Nephron progenitor cell (in vitro differentiated cells): ENCODE data around the gene RGL1.

ENCODE experiments used
- DNase-seq: peaks from one replicate; pipeline ENCODE4 v3.0.0; 2021
- H3K27ac Mint-ChIP-seq: 2 replicates; pipeline ENCODE4 v1.8.0; 2021; ENCODE audit warnings: mild to moderate bottlenecking, moderate library complexity, mixed read lengths
- H3K27me3 Mint-ChIP-seq: 2 replicates; pipeline ENCODE4 v1.8.0; 2021; ENCODE audit warnings: mild to moderate bottlenecking, low read depth, mixed read lengths; ENCODE audit not compliant: poor library complexity
- H3K36me3 Mint-ChIP-seq: 2 replicates; pipeline ENCODE4 v1.8.0; 2021; ENCODE audit warnings: low read depth, mixed read lengths
- H3K4me1 Mint-ChIP-seq: 2 replicates; pipeline ENCODE4 v1.8.0; 2021; ENCODE audit warnings: mixed read lengths
- H3K4me3 Mint-ChIP-seq: 2 replicates; pipeline ENCODE4 v1.8.0; 2021; ENCODE audit warnings: mild to moderate bottlenecking, moderate library complexity, mixed read lengths
- H3K9me3 Mint-ChIP-seq: 2 replicates; pipeline ENCODE4 v1.8.0; 2021; ENCODE audit warnings: mild to moderate bottlenecking, moderate library complexity, mixed read lengths
- TF ChIP-seq, protein P1 (sequence below): fragments of 200-600 bp; sonication (generic); IDR thresholded peaks from 2 replicates; pipeline ENCODE4 v1.5.0; 2021; ENCODE audit warnings: antibody characterized with exemption

Gene RGL1

DNA sequence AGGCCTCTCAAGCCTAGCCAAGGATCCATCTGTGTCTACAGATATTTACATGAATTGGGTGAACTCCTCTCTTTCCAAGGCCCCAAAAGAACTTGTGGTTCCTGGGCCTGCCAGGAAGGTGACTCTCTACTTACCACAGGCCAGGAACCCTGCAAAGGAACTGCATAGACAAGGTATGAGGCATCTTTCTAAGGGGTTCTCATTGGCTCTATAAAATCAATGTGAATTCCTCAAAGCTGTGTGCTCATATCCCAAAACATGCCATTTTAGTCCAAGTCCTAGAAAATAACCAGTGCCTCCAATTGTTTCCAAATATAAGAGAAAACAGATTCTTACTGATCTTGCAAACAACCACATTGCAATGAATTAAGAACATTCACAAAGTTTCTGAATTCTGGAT is 39.9 kb upstream of the RGL1 start:
- Mint-ChIP-seq H3K36me3 (peaks cover 6% of the 10 kb centered on the region), H3K4me3 (no peak overlapping the region), H3K4me1 (no peaks in the 10 kb centered on the region), H3K27ac (no peak overlapping the region), H3K27me3 (no peaks in the 10 kb centered on the region), H3K9me3 (peaks cover 37% of the 10 kb centered on the region)
- TF ChIP-seq, protein P1, sequence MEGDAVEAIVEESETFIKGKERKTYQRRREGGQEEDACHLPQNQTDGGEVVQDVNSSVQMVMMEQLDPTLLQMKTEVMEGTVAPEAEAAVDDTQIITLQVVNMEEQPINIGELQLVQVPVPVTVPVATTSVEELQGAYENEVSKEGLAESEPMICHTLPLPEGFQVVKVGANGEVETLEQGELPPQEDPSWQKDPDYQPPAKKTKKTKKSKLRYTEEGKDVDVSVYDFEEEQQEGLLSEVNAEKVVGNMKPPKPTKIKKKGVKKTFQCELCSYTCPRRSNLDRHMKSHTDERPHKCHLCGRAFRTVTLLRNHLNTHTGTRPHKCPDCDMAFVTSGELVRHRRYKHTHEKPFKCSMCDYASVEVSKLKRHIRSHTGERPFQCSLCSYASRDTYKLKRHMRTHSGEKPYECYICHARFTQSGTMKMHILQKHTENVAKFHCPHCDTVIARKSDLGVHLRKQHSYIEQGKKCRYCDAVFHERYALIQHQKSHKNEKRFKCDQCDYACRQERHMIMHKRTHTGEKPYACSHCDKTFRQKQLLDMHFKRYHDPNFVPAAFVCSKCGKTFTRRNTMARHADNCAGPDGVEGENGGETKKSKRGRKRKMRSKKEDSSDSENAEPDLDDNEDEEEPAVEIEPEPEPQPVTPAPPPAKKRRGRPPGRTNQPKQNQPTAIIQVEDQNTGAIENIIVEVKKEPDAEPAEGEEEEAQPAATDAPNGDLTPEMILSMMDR: no peak
- no peak for DNase-seq

DNA sequence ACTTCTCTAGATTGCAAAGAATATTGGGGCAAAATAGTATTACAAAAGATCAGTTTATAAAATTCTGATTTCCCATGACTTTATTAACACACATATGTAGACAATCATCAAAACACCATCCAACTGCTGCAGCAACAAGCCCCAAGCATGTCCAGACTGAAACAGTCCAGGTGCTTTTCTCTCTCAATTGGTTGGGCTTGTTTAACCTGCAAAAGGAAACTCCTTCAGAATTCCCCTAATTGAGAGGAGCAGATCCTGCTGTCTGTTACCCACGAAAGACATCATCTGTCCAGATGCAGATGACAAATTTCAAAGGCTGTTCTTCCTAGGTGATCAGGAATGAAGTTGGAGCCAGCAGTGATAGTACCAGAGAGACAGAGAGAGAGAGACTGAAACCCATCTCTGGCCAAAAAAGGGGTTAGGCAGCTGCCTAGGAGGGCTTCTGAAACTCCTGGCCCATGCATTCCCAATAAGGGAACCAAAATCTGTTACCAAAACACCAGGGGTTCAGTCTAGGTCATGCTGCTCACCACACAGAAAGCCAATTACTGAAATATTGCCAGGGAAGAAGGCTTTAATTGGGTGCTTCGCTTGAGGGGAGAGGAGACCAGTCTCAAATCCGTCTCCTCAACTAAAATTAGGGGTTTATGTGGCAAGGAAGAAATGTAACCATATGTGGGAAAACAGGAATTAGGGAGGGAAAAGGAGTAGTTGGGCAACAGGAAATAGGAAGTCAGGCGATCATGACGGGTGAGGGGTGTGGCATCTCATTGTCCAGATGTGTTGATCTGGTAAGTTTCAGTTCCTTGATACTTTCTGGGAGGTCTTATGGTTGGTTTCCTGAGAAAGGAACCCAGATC is 34.7 kb upstream of the RGL1 start:
- Mint-ChIP-seq H3K9me3 (peaks cover 45% of the 10 kb centered on the region), H3K4me3 (no peak overlapping the region), H3K27ac (no peak overlapping the region), H3K4me1 (no peaks in the 10 kb centered on the region), H3K27me3 (no peaks in the 10 kb centered on the region), H3K36me3 (peaks cover 16% of the 10 kb centered on the region)
- no peak for DNase-seq
- TF ChIP-seq, protein P1: no peak

DNA sequence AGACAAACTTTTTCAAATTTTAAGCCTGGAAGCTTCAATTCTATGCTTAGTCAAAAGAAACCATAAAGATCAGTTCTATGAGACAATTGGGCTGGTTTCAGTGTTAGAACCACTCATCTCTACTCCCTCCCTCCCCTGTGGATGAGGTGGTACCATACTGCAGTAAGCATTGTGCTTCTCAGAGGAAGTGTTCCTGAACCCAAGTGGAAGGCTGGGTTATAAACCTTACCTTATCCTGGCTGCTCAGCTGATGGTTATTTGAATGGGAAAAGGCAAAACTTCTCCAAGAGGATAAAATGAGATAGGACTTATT is 34.1 kb upstream of the RGL1 start:
- no peak overlapping the region for H3K4me3 Mint-ChIP-seq
- H3K27ac Mint-ChIP-seq: no peak overlapping the region
- no peaks in the 10 kb centered on the region for H3K27me3 Mint-ChIP-seq
- DNase-seq: no peak
- TF ChIP-seq, protein P1: no peak
- peaks cover 17% of the 10 kb centered on the region for H3K36me3 Mint-ChIP-seq
- peaks cover 47% of the 10 kb centered on the region for H3K9me3 Mint-ChIP-seq
- H3K4me1 Mint-ChIP-seq: no peaks in the 10 kb centered on the region

- Mint-ChIP-seq H3K36me3 (peaks cover 17% of the 10 kb centered on the region), H3K4me3 (no peak overlapping the region), H3K27ac (no peak overlapping the region), H3K27me3 (peaks cover 6% of the 10 kb centered on the region), H3K9me3 (peaks cover 54% of the 10 kb centered on the region), H3K4me1 (no peaks in the 10 kb centered on the region)
- TF ChIP-seq, protein P1: no peak
- DNase-seq: no peak
These were observed 31.2 kb upstream of the RGL1 start for GRCh38 chr1:183773482-183774274.

DNA sequence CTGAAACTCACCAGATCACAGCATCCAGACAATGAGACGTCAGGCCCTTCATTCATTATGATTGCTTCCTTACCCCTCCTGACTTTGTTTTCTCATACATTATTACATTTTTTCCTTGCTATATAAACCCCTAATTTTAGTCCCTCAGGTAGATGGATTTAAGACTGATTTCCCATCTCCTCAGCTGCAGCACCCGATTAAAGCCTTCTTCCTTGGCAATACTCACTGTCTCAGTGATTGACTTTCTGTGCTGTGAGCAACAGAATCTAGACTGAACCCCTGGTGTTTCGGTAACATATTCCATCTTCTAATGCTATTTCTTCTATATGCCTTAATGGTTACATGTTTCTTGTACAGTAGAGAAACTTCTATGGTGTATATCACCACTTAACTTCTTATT is 30.0 kb upstream of the RGL1 start:
- Mint-ChIP-seq H3K36me3 (peaks cover 17% of the 10 kb centered on the region), H3K27ac (no peak overlapping the region), H3K4me3 (no peak overlapping the region), H3K4me1 (peaks cover 7% of the 10 kb centered on the region), H3K27me3 (peaks cover 6% of the 10 kb centered on the region), H3K9me3 (peaks cover 53% of the 10 kb centered on the region)
- TF ChIP-seq, protein P1: no peak
- no peak for DNase-seq
